Hepatocyte (in vitro differentiated cells): ENCODE data around the gene LARP1.

Source experiments
- CTCF ChIP-seq: fragments of 200-600 bp; sonication (generic); IDR thresholded peaks from 2 replicates; pipeline ENCODE4 v1.5.1; 2016; ENCODE audit warnings: antibody characterized with exemption, mild to moderate bottlenecking; ENCODE audit not compliant: poor library complexity
- EZH2phosphoT487 ChIP-seq: fragments of 200-600 bp; sonication (generic); IDR thresholded peaks from one replicate; pipeline ENCODE4 v1.6.1; 2018; ENCODE audit warnings: antibody characterized with exemption, mild to moderate bottlenecking, low read depth, moderate library complexity; ENCODE audit not compliant: unreplicated experiment, severe bottlenecking

GRCh38 chr5:154836225-154836624 lies 81.0 kb downstream of the LARP1 start:
- TF ChIP-seq CTCF (no peak), EZH2phosphoT487 (no peak)
